HCT116 (cell line): ENCODE measurements around the gene CELF1. TPM values are rescaled to one million over a fixed set of nuclear protein-coding genes. Genes with fewer than 3 reads are reported as not detected.

ENCODE experiments used
- ATAC-seq: fragments of 200-7000 bp; cut with Tn5 transposase; 2 replicates; pipeline ENCODE4 v1.9.1; 2020; ENCODE audit warnings: mild to moderate bottlenecking, moderate library complexity
- BruUV-seq: library from RNA; stranded (reverse); fragments of 400-500 nt; replicated peaks from 2 replicates; lab custom pipeline; 2021; lab: Mats Ljungman, UMichigan
- CTCF ChIA-PET: fragments of 300-600 bp; sonication (Branson Sonifier 250); formaldehyde crosslinking; loops from one replicate; lab custom pipeline; 2021; ENCODE audit warnings: antibody characterized with exemption; lab: Charles Lee
- POLR2A ChIA-PET: fragments of 300-600, 350-600 bp; sonication (Branson Sonifier 250); formaldehyde crosslinking; loops from one replicate; lab custom pipeline; 2021; ENCODE audit warnings: antibody characterized with exemption; lab: Charles Lee
- RAD21 ChIA-PET, 2 experiments: fragments of 300-600 bp; sonication (Branson Sonifier 250); formaldehyde crosslinking; loops; one replicate each; lab custom pipeline; 2023; ENCODE audit warnings: low total read pairs in 2 of 2; ENCODE audit not compliant: uncharacterized antibody in 2 of 2, unreplicated experiment in 2 of 2, low non-redundant PET in 1 of 2; lab: Charles Lee
- DNase-seq: peaks from one replicate; pipeline ENCODE4 v3.0.0-alpha.2; 2010; ENCODE audit warnings: low read depth, low spot score
- H2AFZ ChIP-seq: fragments of 200-600 bp; shearing (Covaris generic), sonication (generic); 2 replicates; pipeline ENCODE4 v1.6.1; 2017; ENCODE audit warnings: low read depth, mixed run types, mixed read lengths, antibody characterized with exemption, low read length; ENCODE audit not compliant: poor library complexity, severe bottlenecking
- H3K27ac ChIP-seq: 2 replicates; pipeline ENCODE4 v1.5.1; 2012; ENCODE audit warnings: low read depth, low read length
- H3K27me3 ChIP-seq: fragments of 200-600 bp; sonication (generic); 2 replicates; pipeline ENCODE4 v1.6.1; 2016; ENCODE audit warnings: mixed run types, low read length, mixed read lengths; ENCODE audit not compliant: insufficient read depth
- H3K36me3 ChIP-seq, 2 experiments: fragments of 200-500 bp in 1 of 2; fragments of 200-600 bp in 1 of 2; sonication (Bioruptor generic) in 1 of 2; sonication (generic) in 1 of 2; 2 replicates each; pipeline versions ENCODE4 v1.5.1 to v1.6.1; 2014 to 2016; ENCODE audit warnings: low read length in 2 of 2, inconsistent platforms in 1 of 2, mixed read lengths in 1 of 2, mixed run types in 1 of 2; ENCODE audit not compliant: insufficient read depth in 2 of 2, control insufficient read depth in 1 of 2
- H3K4me1 ChIP-seq, 2 experiments: fragments of 200-600 bp in 1 of 2; sonication (generic) in 1 of 2; 2 replicates each; pipeline versions ENCODE4 v1.5.1 to v1.6.1; 2012 to 2017; ENCODE audit warnings: low read length in 2 of 2, inconsistent platforms in 1 of 2, mild to moderate bottlenecking in 1 of 2, mixed read lengths in 1 of 2, mixed run types in 1 of 2, moderate library complexity in 1 of 2; ENCODE audit not compliant: insufficient read depth in 2 of 2, control insufficient read depth in 1 of 2
- H3K4me2 ChIP-seq: fragments of 200-600 bp; sonication (generic); 2 replicates; pipeline ENCODE4 v1.6.1; 2017; ENCODE audit warnings: mixed run types, low read length, mixed read lengths
- H3K4me3 ChIP-seq, 2 experiments: fragments of 200-600 bp in 1 of 2; sonication (generic) in 1 of 2; replicated peaks in 1 of 2; 2 replicates each; pipeline ENCODE4 v1.5.1; 2011 to 2016; ENCODE audit warnings: low read length in 2 of 2, control low read depth in 1 of 2, low read depth in 1 of 2, mild to moderate bottlenecking in 1 of 2, mixed read lengths in 1 of 2, mixed run types in 1 of 2
- H3K79me2 ChIP-seq: fragments of 200-600 bp; sonication (generic); 2 replicates; pipeline ENCODE4 v1.6.1; 2017; ENCODE audit warnings: mild to moderate bottlenecking, mixed run types, low read length, moderate library complexity, mixed read lengths; ENCODE audit not compliant: insufficient read depth
- H3K9ac ChIP-seq: fragments of 200-600 bp; sonication (generic); 2 replicates; pipeline ENCODE4 v1.6.1; 2016; ENCODE audit warnings: low read length, mixed read lengths
- H3K9me2 ChIP-seq: fragments of 200-600 bp; sonication (generic), shearing (Covaris generic); 2 replicates; pipeline ENCODE4 v1.6.1; 2017; ENCODE audit warnings: mixed run types, mild to moderate bottlenecking, moderate library complexity; ENCODE audit not compliant: insufficient read depth
- H3K9me3 ChIP-seq, 2 experiments: fragments of 200-500 bp in 1 of 2; fragments of 200-600 bp in 1 of 2; sonication (Bioruptor generic) in 1 of 2; sonication (generic) in 1 of 2; 2 replicates each; pipeline ENCODE4 v1.6.1; 2014 to 2017; ENCODE audit warnings: low read length in 2 of 2, mixed read lengths in 2 of 2, inconsistent platforms in 1 of 2, low read depth in 1 of 2, mild to moderate bottlenecking in 1 of 2, mixed run types in 1 of 2, moderate library complexity in 1 of 2; ENCODE audit not compliant: control insufficient read depth in 1 of 2, insufficient read depth in 1 of 2
- H4K20me1 ChIP-seq: fragments of 200-600 bp; sonication (generic), shearing (Covaris generic); 2 replicates; pipeline ENCODE4 v1.6.1; 2017; ENCODE audit warnings: mixed run types, mild to moderate bottlenecking, moderate library complexity; ENCODE audit not compliant: insufficient read depth
- CBX3 ChIP-seq: IDR thresholded peaks from 2 replicates; pipeline ENCODE4 v1.6.1; 2012; ENCODE audit warnings: low read depth
- CEBPB ChIP-seq: IDR thresholded peaks from 2 replicates; pipeline ENCODE4 v1.6.1; 2012; ENCODE audit warnings: low read depth
- EGR1 ChIP-seq: IDR thresholded peaks from 2 replicates; pipeline ENCODE4 v1.6.1; 2012; ENCODE audit warnings: low read depth
- ELF1 ChIP-seq: IDR thresholded peaks from 2 replicates; pipeline ENCODE4 v1.6.1; 2012; ENCODE audit warnings: low read depth, borderline replicate concordance
- POLR2A ChIP-seq: IDR thresholded peaks from 2 replicates; pipeline ENCODE4 v1.7.0; 2011; ENCODE audit warnings: borderline replicate concordance; ENCODE audit not compliant: insufficient read depth, insufficient read length; ENCODE audit errors: extremely low read depth
- REST ChIP-seq: IDR thresholded peaks from 2 replicates; pipeline ENCODE4 v1.6.1; 2012; ENCODE audit warnings: low read depth
- SIN3A ChIP-seq: IDR thresholded peaks from 2 replicates; pipeline ENCODE4 v1.6.1; 2012; ENCODE audit warnings: low read depth
- TCF7L2 ChIP-seq: IDR thresholded peaks from 2 replicates; pipeline ENCODE4 v1.7.0; 2011; ENCODE audit warnings: borderline replicate concordance, inconsistent platforms; ENCODE audit not compliant: insufficient read depth, insufficient read length; ENCODE audit errors: extremely low read depth
- YY1 ChIP-seq: IDR thresholded peaks from 2 replicates; pipeline ENCODE4 v1.6.1; 2011; ENCODE audit warnings: low read length, low read depth, moderate library complexity, mild to moderate bottlenecking; ENCODE audit not compliant: insufficient replicate concordance; ENCODE audit errors: extremely low read depth
- ZFX ChIP-seq: fragments of 450-650 bp; IDR thresholded peaks from 2 replicates; pipeline ENCODE4 v1.6.1; 2017
- ZNF274 ChIP-seq: fragments of 200-500 bp; sonication (Bioruptor generic); IDR thresholded peaks from 2 replicates; pipeline ENCODE4 v1.6.1; 2014; ENCODE audit warnings: mild to moderate bottlenecking, low read depth, low read length, inconsistent platforms
- intact Hi-C: fragments of 100-400 bp; cut with micrococcal nuclease; formaldehyde crosslinking; loops from 2 replicates; pipeline ENCODE4 v1.10.0; 2022
- total RNA-seq: library from RNA; stranded (reverse); gene quantifications from one replicate; pipeline ENCODE4 v1.2.1, GENCODE V29; 2021; ENCODE audit not compliant: unreplicated experiment
- TF ChIP-seq, protein P1 (sequence below): IDR thresholded peaks from 2 replicates; pipeline ENCODE4 v1.6.1; 2012

The CELF1 gene
- total RNA-seq, 1 experiment from 2014 or later, result 133 TPM

GRCh38 chr11:47593934-47594855 lies 41.3 kb upstream of the CELF1 start, which contains the start of gene C1QTNF4:
TSS of gene C1QTNF4 (minus strand) at chr11:47594411. CDS start at chr11:47590810, 3,601 bp downstream.
- H3K4me1 ChIP-seq, result no peaks in the 10 kb centered on the region
- CTCF ChIA-PET, result no interaction called here
- H3K27me3 ChIP-seq, result peaks cover 6% of the 10 kb centered on the region; the same call in 1 of the 2 replicates
- H3K9ac ChIP-seq, result no peak within 1 kb of the TSS
- BruUV-seq, result no TSS peak
- DNase-seq (no peak), ATAC-seq (no peak)
- no peak for TF ChIP-seq YY1
- no peak for TF ChIP-seq POLR2A
- TF ChIP-seq EGR1, result no peak
- no peak for TF ChIP-seq REST
- TF ChIP-seq CEBPB, result no peak
- TF ChIP-seq ELF1, result no peak
- TF ChIP-seq SIN3A, result no peak
- no peak for TF ChIP-seq TCF7L2
- TF ChIP-seq, protein P1, sequence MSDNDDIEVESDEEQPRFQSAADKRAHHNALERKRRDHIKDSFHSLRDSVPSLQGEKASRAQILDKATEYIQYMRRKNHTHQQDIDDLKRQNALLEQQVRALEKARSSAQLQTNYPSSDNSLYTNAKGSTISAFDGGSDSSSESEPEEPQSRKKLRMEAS, result no peak
- TF ChIP-seq CBX3, result no peak
- no peak for TF ChIP-seq ZNF274
- no peak for TF ChIP-seq ZFX
- H4K20me1 ChIP-seq, result no peaks in the 10 kb centered on the region
- H3K36me3 ChIP-seq, result no peaks in the 10 kb centered on the region
- H3K9me3 ChIP-seq, result no peaks in the 10 kb centered on the region
- H3K27ac ChIP-seq, result no peak within 1 kb of the TSS
- intact Hi-C loops, result no loop called here
- no peak within 1 kb of the TSS for H2AFZ ChIP-seq
- H3K4me2 ChIP-seq, result no peak within 1 kb of the TSS
- POLR2A ChIA-PET, result no interaction called here
- H3K79me2 ChIP-seq, result no peaks in the 10 kb centered on the region
- H3K4me3 ChIP-seq, result no peak within 1 kb of the TSS
- no peaks in the 10 kb centered on the region for H3K9me2 ChIP-seq
- RAD21 ChIA-PET, result no interaction called here
